CD1c-positive myeloid dendritic cell (primary cell): ENCODE measurements around the gene PLXNC1.

Experiments used
- DNase-seq: peaks from one replicate; pipeline ENCODE4 v3.0.0-alpha.2; 2016; ENCODE audit errors: extremely low spot score

Gene PLXNC1

DNA sequence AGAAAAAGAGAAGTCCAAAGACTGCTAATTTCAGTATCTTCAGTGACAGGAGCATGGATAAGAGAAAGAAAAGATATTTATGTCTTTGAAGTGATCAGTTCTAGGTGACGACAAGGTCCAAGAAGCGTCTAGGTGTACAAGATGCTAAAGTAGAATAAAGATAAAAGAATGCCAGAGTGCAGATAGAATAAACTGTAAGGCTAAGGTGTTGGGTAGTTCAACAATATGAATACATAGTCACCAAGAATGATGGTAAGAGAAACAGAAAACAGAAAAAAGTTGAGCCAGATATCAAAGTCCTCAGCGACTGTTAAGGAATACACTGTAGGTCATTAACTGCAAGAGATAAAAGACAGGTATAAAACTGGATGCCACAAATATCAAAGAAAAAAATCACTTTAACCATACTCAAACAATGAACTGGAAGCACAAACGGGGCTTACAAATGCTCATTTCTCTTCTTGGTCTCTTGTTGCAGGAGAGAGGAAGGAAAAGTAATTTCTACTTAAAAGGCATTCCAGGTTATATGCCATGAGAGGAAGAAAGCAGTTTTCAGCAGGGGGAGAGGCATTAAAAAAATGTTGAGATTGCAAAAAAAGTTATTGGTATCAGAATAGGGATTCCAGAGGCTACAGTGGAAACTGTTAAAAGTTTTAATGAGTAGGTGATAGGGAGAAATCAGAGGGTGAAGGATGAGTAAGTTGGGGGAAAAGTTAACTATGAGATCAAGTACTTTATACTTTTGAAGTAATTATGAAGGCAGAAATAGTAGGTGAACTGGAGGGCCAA lies 189.8 kb downstream of the PLXNC1 start:
- no peak for DNase-seq

DNA sequence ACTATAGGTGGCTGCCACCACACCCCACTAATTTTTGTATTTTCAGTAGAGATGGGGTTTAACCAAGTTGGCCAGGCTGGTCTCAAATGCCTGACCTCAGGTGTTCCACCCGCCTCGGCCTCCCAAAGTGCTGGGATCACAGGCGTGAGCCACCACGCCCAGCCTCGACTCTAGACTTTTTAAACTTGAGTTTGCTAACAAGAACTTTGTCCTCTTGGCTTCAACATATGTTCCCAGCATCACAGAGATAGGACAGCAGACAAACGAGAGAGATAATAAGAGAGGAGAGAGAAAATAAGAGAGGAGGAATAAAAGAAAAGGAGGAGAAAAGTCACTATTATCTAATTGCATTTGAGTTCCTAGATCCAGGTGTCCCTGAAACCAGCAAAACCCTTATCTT lies 192.2 kb downstream of the PLXNC1 start:
- DNase-seq, result no peak

DNA sequence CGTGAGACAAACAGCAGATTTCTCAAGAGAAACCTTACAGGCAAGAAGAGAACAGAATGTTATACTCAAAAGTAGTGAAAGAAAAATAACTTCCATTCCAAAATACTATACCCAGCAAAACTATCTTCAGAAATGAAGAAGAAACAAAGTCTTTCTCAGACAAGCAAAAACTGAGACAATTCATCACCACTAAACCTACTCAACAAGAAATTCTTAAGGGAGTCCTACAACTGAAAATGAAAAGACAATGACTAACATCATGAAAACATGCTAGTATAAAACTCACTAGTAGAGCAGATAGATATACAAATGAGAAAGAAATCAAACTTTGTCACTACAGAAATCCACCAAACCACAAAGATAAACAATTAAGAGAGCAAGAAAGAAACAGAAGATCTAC lies 204.8 kb downstream of the PLXNC1 start:
- no peak for DNase-seq
